CD4-positive, CD25-positive, alpha-beta regulatory T cell (primary cell): ENCODE results near the gene COG8. TPM values are rescaled to one million over a fixed set of nuclear protein-coding genes. Genes with fewer than 3 reads are reported as not detected.

Source experiments
- ATAC-seq, 2 donors: fragments of 150-1000 bp; cut with Tn5 transposase; one replicate each; pipeline ENCODE4 v1.10.0; 2021; ENCODE audit warnings: low read depth in 2 of 2, moderate number of reproducible peaks in 2 of 2, moderate library complexity in 1 of 2
- DNase-seq, 3 donors: peaks; one replicate each; pipeline versions ENCODE4 v3.0.0 to v3.0.0-alpha.2; 2012 to 2022; ENCODE audit warnings: mixed read lengths in 1 of 3
- H3K27ac ChIP-seq: one replicate; pipeline ENCODE4 v1.7.0; 2013; ENCODE audit warnings: mild to moderate bottlenecking, low read length; ENCODE audit not compliant: insufficient read depth, poor library complexity, severe bottlenecking
- H3K27me3 ChIP-seq: one replicate; pipeline ENCODE4 v1.7.0; 2013; ENCODE audit warnings: low read length; ENCODE audit not compliant: control insufficient read depth, insufficient read depth
- H3K36me3 ChIP-seq: one replicate; pipeline ENCODE4 v1.7.0; 2013; ENCODE audit warnings: mild to moderate bottlenecking, low read length, moderate library complexity; ENCODE audit not compliant: control insufficient read depth, insufficient read depth
- H3K4me1 ChIP-seq: 2 replicates; pipeline ENCODE4 v1.7.0; 2013; ENCODE audit warnings: mild to moderate bottlenecking, low read length; ENCODE audit not compliant: insufficient read depth, control insufficient read depth, poor library complexity, severe bottlenecking
- H3K4me3 ChIP-seq: one replicate; pipeline ENCODE4 v1.7.0; 2013; ENCODE audit warnings: low read depth, mild to moderate bottlenecking, low read length, moderate library complexity
- H3K9me3 ChIP-seq, 2 experiments: 1 replicate in 1 of 2; 2 replicates in 1 of 2; pipeline ENCODE4 v1.7.0; 2013; ENCODE audit warnings: low read length in 2 of 2, mild to moderate bottlenecking in 1 of 2, moderate library complexity in 1 of 2; ENCODE audit not compliant: control insufficient read depth in 2 of 2
- H3K27ac Mint-ChIP-seq, 3 donors: one replicate each; pipeline ENCODE4 v1.8.0; 2020 to 2022; ENCODE audit warnings: mild to moderate bottlenecking in 3 of 3, mixed read lengths in 3 of 3, moderate library complexity in 2 of 3
- H3K27me3 Mint-ChIP-seq: one replicate; pipeline ENCODE4 v1.8.0; 2022; ENCODE audit warnings: mild to moderate bottlenecking, mixed read lengths
- H3K36me3 Mint-ChIP-seq: one replicate; pipeline ENCODE4 v1.8.0; 2020; ENCODE audit warnings: mixed read lengths
- H3K4me1 Mint-ChIP-seq, 4 donors: one replicate each; pipeline ENCODE4 v1.8.0; 2020 to 2022; ENCODE audit warnings: mixed read lengths in 4 of 4, mild to moderate bottlenecking in 1 of 4
- H3K4me3 Mint-ChIP-seq, 4 donors: one replicate each; pipeline ENCODE4 v1.8.0; 2020 to 2022; ENCODE audit warnings: mild to moderate bottlenecking in 4 of 4, mixed read lengths in 4 of 4, moderate library complexity in 3 of 4
- H3K9me3 Mint-ChIP-seq, 7 donors: one replicate each; pipeline ENCODE4 v1.8.0; 2020 to 2022; ENCODE audit warnings: mixed read lengths in 7 of 7, mild to moderate bottlenecking in 3 of 7, moderate library complexity in 2 of 7
- polyA plus RNA-seq, 4 donors: library from polyadenylated mRNA; unstranded; fragments of 300-500 nt; fragmentation: Illumina TruSeq; gene quantifications; one replicate each; pipeline ENCODE4 v1.2.3, GENCODE V29; 2021
- total RNA-seq: library from RNA; stranded (reverse); gene quantifications from one replicate; pipeline ENCODE4 v1.2.3, GENCODE V29; 2022

COG8 gene
- total and polyA plus RNA-seq, 5 donors from 2014 or later: 23.2 to 39.0 (median 36.8) TPM

GRCh38 chr16:69345923-69346322 lies 6.6 kb upstream of the COG8 start:
- H3K27ac Mint-ChIP-seq: no peak overlapping the region
- no peaks in the 10 kb centered on the region for H3K27me3 Mint-ChIP-seq
- no peak overlapping the region for H3K27ac ChIP-seq
- H3K4me3 Mint-ChIP-seq: no peak overlapping the region
- no peak for ATAC-seq
- peaks cover 14% of the 10 kb centered on the region for H3K36me3 Mint-ChIP-seq
- DNase-seq: no peak
- H3K36me3 ChIP-seq: peaks cover 37% of the 10 kb centered on the region
- no peak overlapping the region for H3K4me3 ChIP-seq
- peaks cover 0 to 17% (median 15%) of the 10 kb centered on the region in 4 donors for H3K4me1 Mint-ChIP-seq
- no peaks in the 10 kb centered on the region for H3K9me3 ChIP-seq
- H3K4me1 ChIP-seq: peaks cover 6% of the 10 kb centered on the region
- H3K27me3 ChIP-seq: no peaks in the 10 kb centered on the region
- no peaks in the 10 kb centered on the region for H3K9me3 Mint-ChIP-seq

- Histone ChIP-seq H3K4me3 (no peak overlapping the region), H3K9me3 (no peaks in the 10 kb centered on the region), H3K27ac (no peak overlapping the region), H3K4me1 (peaks cover 16% of the 10 kb centered on the region), H3K36me3 (peaks cover 31% of the 10 kb centered on the region), H3K27me3 (no peaks in the 10 kb centered on the region)
- H3K27me3 Mint-ChIP-seq: peaks cover 5% of the 10 kb centered on the region
- no peak overlapping the region for H3K4me3 Mint-ChIP-seq
- H3K27ac Mint-ChIP-seq: no peak overlapping the region
- H3K9me3 Mint-ChIP-seq: no peaks in the 10 kb centered on the region
- ATAC-seq: no peak
- DNase-seq: no peak
- H3K4me1 Mint-ChIP-seq: peaks cover 0 to 34% (median 26%) of the 10 kb centered on the region in 4 donors
- H3K36me3 Mint-ChIP-seq: peaks cover 10% of the 10 kb centered on the region
These were observed 4.8 kb upstream of the COG8 start for GRCh38 chr16:69344171-69344570.

- DNase-seq: peak in 1 of 3 donors; percentile 15
- H3K27ac ChIP-seq: peak overlapping the region; percentile 89
- Mint-ChIP-seq H3K4me3 (peak overlapping the region; percentile 94 to 99 (median 98)), H3K27me3 (peaks cover 5% of the 10 kb centered on the region), H3K36me3 (peaks cover 21% of the 10 kb centered on the region), H3K9me3 (no peaks in the 10 kb centered on the region), H3K4me1 (peaks cover 11 to 65% (median 48%) of the 10 kb centered on the region in 4 donors), H3K27ac (peak overlapping the region; percentile 98 to 99 (median 99))
- H3K4me1 ChIP-seq: peaks cover 29% of the 10 kb centered on the region
- ATAC-seq: no peak
- H3K4me3 ChIP-seq: peak overlapping the region; percentile 92
- H3K27me3 ChIP-seq: no peaks in the 10 kb centered on the region
- H3K9me3 ChIP-seq: no peaks in the 10 kb centered on the region
- H3K36me3 ChIP-seq: peaks cover 43% of the 10 kb centered on the region
These were observed 806 bp upstream of the COG8 start for GRCh38 chr16:69340095-69340644.

DNA sequence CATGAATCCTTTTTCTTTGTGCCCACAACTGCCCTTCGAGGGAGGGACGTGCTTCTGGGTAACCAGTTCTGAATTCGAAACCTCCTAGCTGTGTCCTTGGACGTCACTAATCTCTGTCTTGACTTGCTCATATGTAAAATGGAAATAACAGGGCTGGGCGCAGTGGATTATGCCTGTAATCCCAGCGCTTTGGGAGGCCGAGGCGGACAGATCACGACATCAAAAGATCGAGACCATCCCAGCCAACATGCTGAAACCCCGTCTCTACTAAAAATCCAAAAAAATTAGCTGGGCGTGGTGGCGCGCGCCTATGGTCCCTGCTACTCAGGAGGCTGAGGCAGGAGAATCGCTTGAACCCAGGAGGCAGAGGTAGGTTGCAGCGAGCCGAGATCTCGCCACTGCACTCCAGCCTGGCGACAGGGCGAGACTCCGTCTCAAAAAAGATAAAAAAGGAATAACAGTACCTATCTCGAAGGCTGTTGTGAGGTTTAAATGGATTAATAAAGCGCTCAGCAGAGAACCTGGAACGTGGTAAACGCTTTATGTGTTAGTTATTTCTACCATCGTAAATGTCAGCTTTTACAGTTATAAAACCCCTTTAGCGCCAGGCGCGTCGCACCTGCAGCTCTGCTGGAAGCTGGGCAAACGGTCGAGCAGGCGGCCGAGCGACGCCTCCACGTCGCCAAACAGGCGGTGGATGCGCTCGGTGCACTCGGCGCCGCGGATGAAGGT lies 641 bp downstream of the COG8 start:
- no peak for DNase-seq
- Histone ChIP-seq H3K4me1 (peaks cover 29% of the 10 kb centered on the region), H3K4me3 (peak overlapping the region; percentile 92), H3K36me3 (peaks cover 52% of the 10 kb centered on the region), H3K27me3 (no peaks in the 10 kb centered on the region), H3K27ac (peak overlapping the region; percentile 89), H3K9me3 (no peaks in the 10 kb centered on the region)
- peaks cover 5% of the 10 kb centered on the region for H3K27me3 Mint-ChIP-seq
- H3K27ac Mint-ChIP-seq: peak overlapping the region; percentile 90 to 99 (median 98)
- peaks cover 29% of the 10 kb centered on the region for H3K36me3 Mint-ChIP-seq
- H3K4me1 Mint-ChIP-seq: peaks cover 11 to 75% (median 56%) of the 10 kb centered on the region in 4 donors
- no peaks in the 10 kb centered on the region for H3K9me3 Mint-ChIP-seq
- H3K4me3 Mint-ChIP-seq: peak overlapping the region; percentile 94 to 99 (median 98)
- no peak for ATAC-seq

DNA sequence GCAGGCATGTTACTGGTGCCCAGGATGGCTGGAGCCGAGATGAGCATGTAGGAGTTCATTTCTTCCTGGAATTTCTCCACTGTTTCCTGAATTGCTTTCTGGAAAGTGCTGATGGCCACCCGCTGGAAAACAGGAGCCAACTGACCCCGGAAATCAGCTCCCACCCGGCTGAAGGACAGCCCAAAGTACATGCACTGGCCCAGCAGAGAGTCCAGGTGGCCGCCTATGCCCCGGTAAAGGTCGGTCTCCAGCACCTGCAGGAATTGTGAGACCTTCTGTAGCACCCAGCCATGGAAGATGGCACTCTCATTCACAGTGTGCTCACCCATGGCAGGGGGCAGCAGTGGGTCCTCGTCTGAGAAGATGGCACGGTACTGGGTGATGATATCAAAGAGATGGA lies 4.7 kb downstream of the COG8 start:
- H3K36me3 Mint-ChIP-seq: peaks cover 22% of the 10 kb centered on the region
- ATAC-seq: no peak
- H3K27me3 Mint-ChIP-seq: peaks cover 4% of the 10 kb centered on the region
- Histone ChIP-seq H3K27me3 (no peaks in the 10 kb centered on the region), H3K4me3 (no peak overlapping the region), H3K4me1 (peaks cover 25% of the 10 kb centered on the region), H3K27ac (no peak overlapping the region), H3K36me3 (peaks cover 38% of the 10 kb centered on the region), H3K9me3 (no peaks in the 10 kb centered on the region)
- H3K27ac Mint-ChIP-seq: no peak overlapping the region
- H3K4me3 Mint-ChIP-seq: peak overlapping the region in 1 of 4 donors; percentile 65
- no peaks in the 10 kb centered on the region for H3K9me3 Mint-ChIP-seq
- no peak for DNase-seq
- peaks cover 11 to 64% (median 43%) of the 10 kb centered on the region in 4 donors for H3K4me1 Mint-ChIP-seq

- H3K27ac ChIP-seq: peak within 1 kb of the TSS; percentile 81
- no peaks in the 10 kb centered on the region for H3K9me3 ChIP-seq
- Mint-ChIP-seq H3K9me3 (no peaks in the 10 kb centered on the region), H3K27ac (peak within 1 kb of the TSS; percentile 52 to 91 (median 55)), H3K27me3 (no peaks in the 10 kb centered on the region), H3K4me1 (peaks cover 0 to 65% (median 27%) of the 10 kb centered on the region in 4 donors), H3K36me3 (peaks cover 18% of the 10 kb centered on the region), H3K4me3 (peak within 1 kb of the TSS; percentile 81 to 87 (median 86))
- H3K4me3 ChIP-seq: peak within 1 kb of the TSS; percentile 57
- peak; percentile 95 to 96 for ATAC-seq
- peaks cover 42% of the 10 kb centered on the region for H3K36me3 ChIP-seq
- peak; percentile 78 to 89 (median 87) for DNase-seq
- no peaks in the 10 kb centered on the region for H3K27me3 ChIP-seq
- H3K4me1 ChIP-seq: peaks cover 48% of the 10 kb centered on the region
These were observed 8.9 kb downstream of the COG8 start, which contains the start of gene PDF for GRCh38 chr16:69330286-69331109. Gene PDF (minus strand): TSS chr16:69330588. CDS start chr16:69330570, 18 bp downstream.

DNA sequence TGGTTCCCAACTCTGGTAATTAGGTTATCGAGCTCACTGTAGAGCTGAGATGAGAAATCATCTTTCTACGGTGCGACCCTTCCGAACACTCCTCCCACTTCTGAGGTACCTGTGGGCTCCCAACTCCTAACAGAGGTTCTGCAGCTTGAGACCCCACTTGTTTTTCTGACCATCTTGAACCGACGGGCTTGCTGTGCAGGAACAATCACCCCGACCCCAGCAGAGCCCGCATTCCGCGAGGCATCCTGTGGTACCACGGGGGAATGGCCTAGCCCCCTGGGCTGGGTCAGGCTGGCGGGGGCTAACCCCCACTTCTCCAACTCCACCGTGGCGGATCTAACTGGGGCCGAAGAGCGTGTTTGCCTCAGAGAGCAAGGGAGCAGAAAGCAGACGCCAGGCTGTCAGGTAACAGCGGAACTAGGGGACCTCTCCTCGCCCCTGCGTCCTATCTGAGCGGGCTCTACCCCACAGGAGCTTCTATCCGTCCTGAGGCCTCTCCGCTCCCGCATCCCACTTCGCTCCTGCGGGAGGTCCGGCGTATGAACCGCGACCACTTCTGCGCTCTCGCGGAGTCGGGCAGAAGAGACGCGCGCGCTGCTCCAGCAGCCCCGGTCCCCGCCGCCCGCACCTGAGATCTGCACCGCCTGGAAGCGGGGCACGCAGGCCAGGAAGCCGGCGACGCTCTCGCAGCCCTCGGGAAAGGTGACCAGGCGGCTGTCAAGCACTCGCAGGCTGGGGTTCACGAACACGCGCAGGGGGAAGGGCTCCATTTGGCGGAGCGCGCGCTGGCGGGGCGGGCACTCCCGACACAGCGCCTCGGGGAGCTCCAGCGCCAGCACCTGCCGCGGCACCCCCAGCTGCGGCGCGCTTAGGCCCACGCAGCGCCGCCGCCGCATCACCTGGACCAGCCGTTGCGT lies 9.7 kb downstream of the COG8 start:
- ATAC-seq (peak; percentile 45), DNase-seq (peak in 1 of 3 donors; percentile 58)
- H3K9me3 ChIP-seq: no peaks in the 10 kb centered on the region
- Mint-ChIP-seq H3K27me3 (no peaks in the 10 kb centered on the region), H3K4me1 (peaks cover 0 to 65% (median 25%) of the 10 kb centered on the region in 4 donors), H3K9me3 (no peaks in the 10 kb centered on the region), H3K27ac (peak overlapping the region; percentile 38 to 91 (median 55)), H3K4me3 (peak overlapping the region; percentile 81 to 87 (median 86)), H3K36me3 (peaks cover 11% of the 10 kb centered on the region)
- H3K36me3 ChIP-seq: peaks cover 39% of the 10 kb centered on the region
- no peaks in the 10 kb centered on the region for H3K27me3 ChIP-seq
- H3K4me1 ChIP-seq: peaks cover 48% of the 10 kb centered on the region
- H3K4me3 ChIP-seq: peak overlapping the region; percentile 53
- peak overlapping the region; percentile 81 for H3K27ac ChIP-seq
